HCT116 (cell line): ENCODE data around the gene RFPL4A.

Source experiments
- CTCF ChIP-seq, 3 experiments: fragments of 200-600 bp in 1 of 3; sonication (generic) in 1 of 3; IDR thresholded peaks in 2 of 3; conservative IDR thresholded peaks in 1 of 3; 2 replicates each; pipeline ENCODE4 v1.5.1; 2012 to 2017; ENCODE audit warnings: low read depth in 2 of 3, low read length in 2 of 3, antibody characterized with exemption in 1 of 3, borderline replicate concordance in 1 of 3, control low read depth in 1 of 3, mild to moderate bottlenecking in 1 of 3, mixed read lengths in 1 of 3, mixed run types in 1 of 3, moderate library complexity in 1 of 3; ENCODE audit not compliant: insufficient read depth in 1 of 3
- POLR2AphosphoS5 ChIP-seq: IDR thresholded peaks from 2 replicates; pipeline ENCODE4 v1.6.1; 2011; ENCODE audit warnings: mild to moderate bottlenecking, low read depth, low read length, moderate library complexity
- REST ChIP-seq: IDR thresholded peaks from 2 replicates; pipeline ENCODE4 v1.6.1; 2012; ENCODE audit warnings: low read depth
- SRF ChIP-seq: IDR thresholded peaks from 2 replicates; pipeline ENCODE4 v1.6.1; 2012; ENCODE audit warnings: low read depth

- TF ChIP-seq CTCF (IDR thresholded peaks at IDR 0.05 in 2 of 3, conservative IDR thresholded peaks at IDR 0.05 in 1 of 3; ENCODE audit: borderline replicate concordance in 1 of 3, insufficient read depth in 1 of 3, low read depth in 2 of 3, low read length in 2 of 3): no peak
- no peak for TF ChIP-seq SRF
- no peak for TF ChIP-seq REST
- no peak for TF ChIP-seq POLR2AphosphoS5
Measured at GRCh38 chr19:55753401-55753800, 5.5 kb upstream of the RFPL4A start.
